OCI-M1 (cell line): ENCODE data around the gene TBL1Y.

Experiments
- DNase-seq: peaks from one replicate; lab custom pipeline; 2025; lab: John Stamatoyannopoulos, UW

TBL1Y gene

GRCh38 chrY:7092836-7093235 is 182.3 kb downstream of the TBL1Y start:
- DNase-seq, result no peak

GRCh38 chrY:7094365-7094764 is 183.9 kb downstream of the TBL1Y start:
- DNase-seq, result no peak

- DNase-seq, result no peak
Observed at GRCh38 chrY:7097021-7097420, 186.5 kb downstream of the TBL1Y start.

GRCh38 chrY:7099742-7100141 is 189.2 kb downstream of the TBL1Y start:
- no peak for DNase-seq

GRCh38 chrY:7102680-7103079 is 192.2 kb downstream of the TBL1Y start:
- no peak for DNase-seq

GRCh38 chrY:7107179-7107578 is 196.7 kb downstream of the TBL1Y start:
- DNase-seq, result no peak

- no peak for DNase-seq
Observed at GRCh38 chrY:7110086-7110485, 199.6 kb downstream of the TBL1Y start.

- no peak for DNase-seq
Observed at GRCh38 chrY:7115871-7116270, 205.4 kb downstream of the TBL1Y start.

GRCh38 chrY:7122202-7122601 is 211.7 kb downstream of the TBL1Y start:
- no peak for DNase-seq

- no peak for DNase-seq
Observed at GRCh38 chrY:7125136-7126056, 214.9 kb downstream of the TBL1Y start.

GRCh38 chrY:7128211-7128610 is 217.7 kb downstream of the TBL1Y start:
- no peak for DNase-seq
